ENCODE results near the gene TIAM2. TPM values are rescaled to one million over a fixed set of nuclear protein-coding genes. Genes with fewer than 3 reads are reported as not detected.

TIAM2 gene
- total RNA-seq, 1 experiment from 2014 or later, result 3.8 TPM

DNA sequence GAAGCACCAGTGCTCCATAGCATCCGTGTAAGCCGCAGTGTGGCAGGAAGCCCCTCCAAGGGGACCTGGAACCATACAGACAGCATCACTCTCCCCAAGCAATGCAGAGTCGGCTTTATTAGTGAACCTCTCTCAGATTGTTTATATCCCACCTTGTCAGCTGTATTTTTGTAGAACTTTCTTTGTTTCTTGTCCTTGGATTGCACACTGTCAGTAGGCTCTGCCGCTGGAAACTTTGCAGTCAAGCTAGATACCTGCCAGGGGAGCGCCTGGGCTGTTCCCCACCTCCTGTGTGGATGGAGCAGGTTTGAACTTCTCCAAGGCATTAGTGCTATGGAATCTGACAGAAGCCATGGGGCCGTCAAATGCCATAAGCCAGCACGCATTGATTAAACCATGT, 250.1 kb downstream of the TIAM2 start:
- Histone ChIP-seq H3K27me3 (replicated peaks; ENCODE audit: control insufficient read depth, insufficient read depth, low read length) (no peaks in the 10 kb centered on the region), H3K36me3 (ENCODE audit: control insufficient read depth, insufficient read depth, low read length) (peaks cover 2% of the 10 kb centered on the region; the same call in 1 of the 2 replicates), H3K9me3 (no peaks in the 10 kb centered on the region), H3K4me3 (ENCODE audit: low read depth, low read length) (no peak overlapping the region), H3K4me1 (peaks cover 21% of the 10 kb centered on the region)
- H3K36me3 Mint-ChIP-seq (ENCODE audit: insufficient read depth, unreplicated experiment), result peaks cover 31% of the 10 kb centered on the region
- no peak overlapping the region for H3K27ac Mint-ChIP-seq (ENCODE audit: unreplicated experiment)
- no peak overlapping the region for H3K4me3 Mint-ChIP-seq (ENCODE audit: unreplicated experiment)
- intact Hi-C loops (cut with micrococcal nuclease; ENCODE audit: unreplicated experiment), result loop anchor here (10.0 kb wide), 1 partner anchor 380 kb away; no protein-coding TSS in a partner anchor
- peaks cover 5% of the 10 kb centered on the region for H3K9me3 Mint-ChIP-seq (ENCODE audit: unreplicated experiment)
- BruUV-seq (replicated peaks), result no TSS peak
- CTCF ChIA-PET, result interaction anchor here (1.0 kb wide), 1 partner anchor 68 kb away, joined by 3 read pairs; no protein-coding TSS in a partner anchor
- POLR2A ChIA-PET, result no interaction called here
- no peak for TF ChIP-seq CTCF (IDR thresholded peaks at IDR 0.05; ENCODE audit: insufficient read depth in 1 of 2, low read depth in 1 of 2, low read length in 1 of 2, severe bottlenecking in 1 of 2, unreplicated experiment in 1 of 2)
- no peak for DNase-seq
- H3K27me3 Mint-ChIP-seq (ENCODE audit: insufficient read depth, unreplicated experiment), result no peaks in the 10 kb centered on the region
- peaks cover 11% of the 10 kb centered on the region for H3K4me1 Mint-ChIP-seq (ENCODE audit: low read depth, unreplicated experiment)

DNA sequence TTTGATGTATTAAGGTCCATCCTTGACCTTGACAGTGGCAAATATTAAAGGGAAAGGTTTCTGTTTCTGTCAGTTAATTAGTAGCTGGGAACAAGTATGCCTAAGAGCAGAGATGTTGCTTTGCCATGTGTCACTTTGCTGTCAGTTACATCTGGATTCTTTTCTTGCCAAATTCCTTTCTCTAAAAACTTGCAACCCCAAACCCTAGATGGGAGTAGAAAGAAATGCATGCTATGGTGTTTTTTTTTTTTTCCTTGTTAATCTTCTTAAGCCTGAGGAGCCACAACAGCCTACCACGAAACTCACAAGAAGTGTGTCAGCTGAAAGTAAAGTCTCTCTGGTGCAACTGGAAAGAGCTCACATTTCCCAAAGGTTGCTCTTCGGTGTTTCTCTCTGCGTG, 250.7 kb downstream of the TIAM2 start:
- ChIA-PET POLR2A (no interaction called here), CTCF (interaction anchor here (0.6 to 1.0 kb wide), 2 partner anchors 68 to 73 kb away, joined by 3 to 4 read pairs; no protein-coding TSS in a partner anchor)
- H3K4me3 ChIP-seq (ENCODE audit: low read depth, low read length), result no peak overlapping the region
- no peaks in the 10 kb centered on the region for H3K27me3 ChIP-seq (replicated peaks; ENCODE audit: control insufficient read depth, insufficient read depth, low read length)
- H3K4me1 ChIP-seq, result peaks cover 21% of the 10 kb centered on the region
- Mint-ChIP-seq H3K27ac (ENCODE audit: unreplicated experiment) (no peak overlapping the region), H3K4me1 (ENCODE audit: low read depth, unreplicated experiment) (peaks cover 11% of the 10 kb centered on the region), H3K9me3 (ENCODE audit: unreplicated experiment) (no peaks in the 10 kb centered on the region), H3K4me3 (ENCODE audit: unreplicated experiment) (no peak overlapping the region), H3K36me3 (ENCODE audit: insufficient read depth, unreplicated experiment) (peaks cover 31% of the 10 kb centered on the region), H3K27me3 (ENCODE audit: insufficient read depth, unreplicated experiment) (no peaks in the 10 kb centered on the region)
- BruUV-seq (replicated peaks), result no TSS peak
- no peak for DNase-seq
- peaks cover 2% of the 10 kb centered on the region; the same call in 1 of the 2 replicates for H3K36me3 ChIP-seq (ENCODE audit: control insufficient read depth, insufficient read depth, low read length)
- H3K9me3 ChIP-seq, result no peaks in the 10 kb centered on the region
- TF ChIP-seq CTCF (IDR thresholded peaks at IDR 0.05; ENCODE audit: insufficient read depth in 1 of 2, low read depth in 1 of 2, low read length in 1 of 2, severe bottlenecking in 1 of 2, unreplicated experiment in 1 of 2), result no peak
- intact Hi-C loops (cut with micrococcal nuclease; ENCODE audit: unreplicated experiment), result loop anchor here (10.0 kb wide), 1 partner anchor 381 kb away; no protein-coding TSS in a partner anchor

- H3K4me1 ChIP-seq, result peaks cover 21% of the 10 kb centered on the region
- H3K9me3 ChIP-seq, result no peaks in the 10 kb centered on the region
- intact Hi-C loops (cut with micrococcal nuclease; ENCODE audit: unreplicated experiment), result loop anchor here (10.0 kb wide), 1 partner anchor 382 kb away; no protein-coding TSS in a partner anchor
- ChIA-PET CTCF (interaction anchor here (0.8 kb wide), 1 partner anchor 379 kb away, joined by 3 read pairs; no protein-coding TSS in a partner anchor), POLR2A (no interaction called here)
- Mint-ChIP-seq H3K9me3 (ENCODE audit: unreplicated experiment) (no peaks in the 10 kb centered on the region), H3K27me3 (ENCODE audit: insufficient read depth, unreplicated experiment) (no peaks in the 10 kb centered on the region), H3K4me3 (ENCODE audit: unreplicated experiment) (no peak overlapping the region), H3K4me1 (ENCODE audit: low read depth, unreplicated experiment) (peaks cover 11% of the 10 kb centered on the region), H3K36me3 (ENCODE audit: insufficient read depth, unreplicated experiment) (peaks cover 26% of the 10 kb centered on the region), H3K27ac (ENCODE audit: unreplicated experiment) (peak overlapping the region; percentile 69)
- no peaks in the 10 kb centered on the region for H3K27me3 ChIP-seq (replicated peaks; ENCODE audit: control insufficient read depth, insufficient read depth, low read length)
- no peak overlapping the region for H3K4me3 ChIP-seq (ENCODE audit: low read depth, low read length)
- BruUV-seq (replicated peaks), result no TSS peak
- H3K36me3 ChIP-seq (ENCODE audit: control insufficient read depth, insufficient read depth, low read length), result peaks cover 2% of the 10 kb centered on the region; the same call in 1 of the 2 replicates
- no peak for TF ChIP-seq CTCF (IDR thresholded peaks at IDR 0.05; ENCODE audit: insufficient read depth in 1 of 2, low read depth in 1 of 2, low read length in 1 of 2, severe bottlenecking in 1 of 2, unreplicated experiment in 1 of 2)
- no peak for DNase-seq
Observed at GRCh38 chr6:155246825-155247224, 251.7 kb downstream of the TIAM2 start.

Measured in Caco-2 (cell line).